Measurements from ENCODE around the gene CELF3. TPM values are rescaled to one million over a fixed set of nuclear protein-coding genes. Genes with fewer than 3 reads are reported as not detected.

The CELF3 gene
- total and polyA plus RNA-seq, 2 of the 13 experiments (the other 11 are each of a cell fraction or from before 2014, with no cell fraction given): not detected

DNA sequence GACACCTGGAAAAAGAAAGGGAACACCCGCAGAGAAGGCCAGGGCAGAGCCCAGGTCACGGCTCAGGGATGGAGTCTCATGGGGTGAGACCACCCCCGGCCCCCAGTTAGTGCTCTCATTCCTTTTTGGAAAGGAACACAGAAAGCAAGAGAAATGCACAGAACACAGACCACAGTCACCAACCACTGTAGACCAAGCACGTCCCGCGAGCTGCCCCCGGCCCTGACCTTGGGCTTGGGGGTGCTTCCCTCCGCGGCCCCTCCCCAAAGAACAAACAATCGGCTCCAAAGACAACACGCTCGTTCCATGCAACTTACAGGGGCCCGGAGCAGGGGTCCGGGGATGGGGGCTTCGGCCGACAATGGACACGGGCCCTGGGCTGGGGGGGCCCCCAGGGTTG is 12.8 kb downstream of the CELF3 start:
- H3K27me3 ChIP-seq (ENCODE audit: control insufficient read depth in 1 of 2, insufficient read depth in 2 of 2, low read length in 2 of 2): no peaks in the 10 kb centered on the region
- DNase-seq (ENCODE audit: low spot score) (no peak), FAIRE-seq (no peak), ATAC-seq (peak; percentile 35)
- no peaks in the 10 kb centered on the region for H3K9me3 ChIP-seq (ENCODE audit: low read length)
- intact Hi-C loops (cut with micrococcal nuclease; ENCODE audit: unreplicated experiment) (no loop called here), in situ Hi-C loops (cut with HindIII; ENCODE audit: extremely low pct_ligation_motif_present, low pct_unique_long_range_greater_than_20kb) (no loop called here)
- peaks cover 2 to 8% of the 10 kb centered on the region in 2 experiments; a peak in 2 of 5 replicates for H3K36me3 ChIP-seq (replicated peaks in 1 of 2; ENCODE audit: control insufficient read depth in 1 of 2, insufficient read depth in 2 of 2, low read length in 2 of 2)
- ChIA-PET POLR2A (no interaction called here), CTCF (ENCODE audit: low intra/inter-chr PET ratio, low total read pairs) (no interaction called here)
- peak overlapping the region; percentile 69 for H3K4me2 ChIP-seq (ENCODE audit: low read depth, low read length)
- H3K79me2 ChIP-seq (ENCODE audit: insufficient read depth, low read length): no peaks in the 10 kb centered on the region
- H3K9ac ChIP-seq (ENCODE audit: insufficient read depth, low read depth, low read length): no peak overlapping the region
- peak overlapping the region in 2 of 3 experiments; percentile 10 to 48; a peak in 3 of 6 replicates for H3K4me3 ChIP-seq (replicated peaks in 1 of 3; ENCODE audit: insufficient read depth in 1 of 3, low read depth in 2 of 3, low read length in 3 of 3)
- no peaks in the 10 kb centered on the region for H4K20me1 ChIP-seq (ENCODE audit: insufficient read depth, low read length)
- no peak overlapping the region for H2AFZ ChIP-seq (ENCODE audit: low read length)
- peaks cover 55% of the 10 kb centered on the region for H3K4me1 ChIP-seq (ENCODE audit: insufficient read depth, low read length)
- H3K27ac ChIP-seq (ENCODE audit: extremely low read length, insufficient read depth, low read length): no peak overlapping the region
- 7% methylated on average over 17 of the region's 17 CpGs for WGBS (ENCODE audit: low lambda C conversion rate)
- BruUV-seq (replicated peaks): no TSS peak
- TF ChIP-seq, protein P1, sequence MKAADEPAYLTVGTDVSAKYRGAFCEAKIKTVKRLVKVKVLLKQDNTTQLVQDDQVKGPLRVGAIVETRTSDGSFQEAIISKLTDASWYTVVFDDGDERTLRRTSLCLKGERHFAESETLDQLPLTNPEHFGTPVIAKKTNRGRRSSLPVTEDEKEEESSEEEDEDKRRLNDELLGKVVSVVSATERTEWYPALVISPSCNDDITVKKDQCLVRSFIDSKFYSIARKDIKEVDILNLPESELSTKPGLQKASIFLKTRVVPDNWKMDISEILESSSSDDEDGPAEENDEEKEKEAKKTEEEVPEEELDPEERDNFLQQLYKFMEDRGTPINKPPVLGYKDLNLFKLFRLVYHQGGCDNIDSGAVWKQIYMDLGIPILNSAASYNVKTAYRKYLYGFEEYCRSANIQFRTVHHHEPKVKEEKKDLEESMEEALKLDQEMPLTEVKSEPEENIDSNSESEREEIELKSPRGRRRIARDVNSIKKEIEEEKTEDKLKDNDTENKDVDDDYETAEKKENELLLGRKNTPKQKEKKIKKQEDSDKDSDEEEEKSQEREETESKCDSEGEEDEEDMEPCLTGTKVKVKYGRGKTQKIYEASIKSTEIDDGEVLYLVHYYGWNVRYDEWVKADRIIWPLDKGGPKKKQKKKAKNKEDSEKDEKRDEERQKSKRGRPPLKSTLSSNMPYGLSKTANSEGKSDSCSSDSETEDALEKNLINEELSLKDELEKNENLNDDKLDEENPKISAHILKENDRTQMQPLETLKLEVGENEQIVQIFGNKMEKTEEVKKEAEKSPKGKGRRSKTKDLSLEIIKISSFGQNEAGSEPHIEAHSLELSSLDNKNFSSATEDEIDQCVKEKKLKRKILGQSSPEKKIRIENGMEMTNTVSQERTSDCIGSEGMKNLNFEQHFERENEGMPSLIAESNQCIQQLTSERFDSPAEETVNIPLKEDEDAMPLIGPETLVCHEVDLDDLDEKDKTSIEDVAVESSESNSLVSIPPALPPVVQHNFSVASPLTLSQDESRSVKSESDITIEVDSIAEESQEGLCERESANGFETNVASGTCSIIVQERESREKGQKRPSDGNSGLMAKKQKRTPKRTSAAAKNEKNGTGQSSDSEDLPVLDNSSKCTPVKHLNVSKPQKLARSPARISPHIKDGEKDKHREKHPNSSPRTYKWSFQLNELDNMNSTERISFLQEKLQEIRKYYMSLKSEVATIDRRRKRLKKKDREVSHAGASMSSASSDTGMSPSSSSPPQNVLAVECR (CRISPR knock-in tag; IDR thresholded peaks at IDR 0.05; ENCODE audit: borderline replicate concordance): no peak; the same call in 1 of the 2 replicates
- TF ChIP-seq ZNF253 (CRISPR knock-in tag; IDR thresholded peaks at IDR 0.05; ENCODE audit: borderline replicate concordance) (no peak), FOXK1 (CRISPR knock-in tag; IDR thresholded peaks at IDR 0.05; ENCODE audit: borderline replicate concordance, low read depth) (peak; percentile 27; the same call in 1 of the 2 replicates), TBX2 (CRISPR knock-in tag; IDR thresholded peaks at IDR 0.05; ENCODE audit: borderline replicate concordance) (0 out of 2 replicates have a peak, but pooled peaks have one; percentile 41), HDAC1 (CRISPR knock-in tag; IDR thresholded peaks at IDR 0.05) (peak; percentile 31), RNF2 (conservative IDR thresholded peaks at IDR 0.05; ENCODE audit: low read depth) (no peak), GATAD2A (CRISPR knock-in tag; IDR thresholded peaks at IDR 0.05) (peak; percentile 67), ELF1 (CRISPR knock-in tag; IDR thresholded peaks at IDR 0.05) (no peak), NFRKB (IDR thresholded peaks at IDR 0.05) (no peak), KDM5B (CRISPR knock-in tag; IDR thresholded peaks at IDR 0.05; ENCODE audit: borderline replicate concordance) (peak; percentile 48; the same call in 1 of the 2 replicates)
- TF ChIP-seq, protein P2, sequence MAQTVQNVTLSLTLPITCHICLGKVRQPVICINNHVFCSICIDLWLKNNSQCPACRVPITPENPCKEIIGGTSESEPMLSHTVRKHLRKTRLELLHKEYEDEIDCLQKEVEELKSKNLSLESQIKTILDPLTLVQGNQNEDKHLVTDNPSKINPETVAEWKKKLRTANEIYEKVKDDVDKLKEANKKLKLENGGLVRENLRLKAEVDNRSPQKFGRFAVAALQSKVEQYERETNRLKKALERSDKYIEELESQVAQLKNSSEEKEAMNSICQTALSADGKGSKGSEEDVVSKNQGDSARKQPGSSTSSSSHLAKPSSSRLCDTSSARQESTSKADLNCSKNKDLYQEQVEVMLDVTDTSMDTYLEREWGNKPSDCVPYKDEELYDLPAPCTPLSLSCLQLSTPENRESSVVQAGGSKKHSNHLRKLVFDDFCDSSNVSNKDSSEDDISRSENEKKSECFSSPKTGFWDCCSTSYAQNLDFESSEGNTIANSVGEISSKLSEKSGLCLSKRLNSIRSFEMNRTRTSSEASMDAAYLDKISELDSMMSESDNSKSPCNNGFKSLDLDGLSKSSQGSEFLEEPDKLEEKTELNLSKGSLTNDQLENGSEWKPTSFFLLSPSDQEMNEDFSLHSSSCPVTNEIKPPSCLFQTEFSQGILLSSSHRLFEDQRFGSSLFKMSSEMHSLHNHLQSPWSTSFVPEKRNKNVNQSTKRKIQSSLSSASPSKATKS (CRISPR knock-in tag; IDR thresholded peaks at IDR 0.05): no peak
- TF ChIP-seq, protein P3, sequence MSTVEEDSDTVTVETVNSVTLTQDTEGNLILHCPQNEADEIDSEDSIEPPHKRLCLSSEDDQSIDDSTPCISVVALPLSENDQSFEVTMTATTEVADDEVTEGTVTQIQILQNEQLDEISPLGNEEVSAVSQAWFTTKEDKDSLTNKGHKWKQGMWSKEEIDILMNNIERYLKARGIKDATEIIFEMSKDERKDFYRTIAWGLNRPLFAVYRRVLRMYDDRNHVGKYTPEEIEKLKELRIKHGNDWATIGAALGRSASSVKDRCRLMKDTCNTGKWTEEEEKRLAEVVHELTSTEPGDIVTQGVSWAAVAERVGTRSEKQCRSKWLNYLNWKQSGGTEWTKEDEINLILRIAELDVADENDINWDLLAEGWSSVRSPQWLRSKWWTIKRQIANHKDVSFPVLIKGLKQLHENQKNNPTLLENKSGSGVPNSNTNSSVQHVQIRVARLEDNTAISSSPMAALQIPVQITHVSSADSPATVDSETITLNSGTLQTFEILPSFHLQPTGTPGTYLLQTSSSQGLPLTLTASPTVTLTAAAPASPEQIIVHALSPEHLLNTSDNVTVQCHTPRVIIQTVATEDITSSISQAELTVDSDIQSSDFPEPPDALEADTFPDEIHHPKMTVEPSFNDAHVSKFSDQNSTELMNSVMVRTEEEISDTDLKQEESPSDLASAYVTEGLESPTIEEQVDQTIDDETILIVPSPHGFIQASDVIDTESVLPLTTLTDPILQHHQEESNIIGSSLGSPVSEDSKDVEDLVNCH (CRISPR knock-in tag; IDR thresholded peaks at IDR 0.05): no peak
- TF ChIP-seq, protein P4, sequence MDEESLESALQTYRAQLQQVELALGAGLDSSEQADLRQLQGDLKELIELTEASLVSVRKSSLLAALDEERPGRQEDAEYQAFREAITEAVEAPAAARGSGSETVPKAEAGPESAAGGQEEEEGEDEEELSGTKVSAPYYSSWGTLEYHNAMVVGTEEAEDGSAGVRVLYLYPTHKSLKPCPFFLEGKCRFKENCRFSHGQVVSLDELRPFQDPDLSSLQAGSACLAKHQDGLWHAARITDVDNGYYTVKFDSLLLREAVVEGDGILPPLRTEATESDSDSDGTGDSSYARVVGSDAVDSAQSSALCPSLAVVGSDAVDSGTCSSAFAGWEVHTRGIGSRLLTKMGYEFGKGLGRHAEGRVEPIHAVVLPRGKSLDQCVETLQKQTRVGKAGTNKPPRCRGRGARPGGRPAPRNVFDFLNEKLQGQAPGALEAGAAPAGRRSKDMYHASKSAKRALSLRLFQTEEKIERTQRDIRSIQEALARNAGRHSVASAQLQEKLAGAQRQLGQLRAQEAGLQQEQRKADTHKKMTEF (CRISPR knock-in tag; IDR thresholded peaks at IDR 0.05): peak; percentile 32; the same call in 1 of the 2 replicates
